B cell (primary cell): ENCODE data around the gene HOXD12.

Experiments
- CTCF ChIP-seq: fragments of 200-600 bp; IDR thresholded peaks from one replicate; pipeline ENCODE4 v1.8.0; 2022; ENCODE audit warnings: antibody characterized with exemption, mild to moderate bottlenecking
- EZH2 ChIP-seq: IDR thresholded peaks from 2 replicates; pipeline ENCODE4 v1.6.1; 2012; ENCODE audit warnings: borderline replicate concordance, low read depth, mild to moderate bottlenecking, moderate library complexity, low read length; ENCODE audit not compliant: insufficient read depth, poor library complexity, severe bottlenecking

- TF ChIP-seq CTCF (no peak), EZH2 (no peak)
Observed at GRCh38 chr2:176076063-176076462, 23.5 kb upstream of the HOXD12 start.
